Panc1 (cell line): Measurements from ENCODE around the gene ERF. TPM values are rescaled to one million over a fixed set of nuclear protein-coding genes. Genes with fewer than 3 reads are reported as not detected.
A peak's percentile ranks its signal among the peaks of the same experiment; 100 is the strongest.

Experiments used
- ATAC-seq: fragments of 200-7000 bp; cut with Tn5 transposase; 2 replicates; pipeline ENCODE4 v1.9.1; 2020; ENCODE audit warnings: mild to moderate bottlenecking, moderate library complexity
- BruUV-seq: library from RNA; stranded (reverse); fragments of 400-500 nt; replicated peaks from 2 replicates; lab custom pipeline; 2021; lab: Mats Ljungman, UMichigan
- CTCF ChIA-PET: fragments of 300-600 bp; sonication (Branson Sonifier 250); formaldehyde crosslinking; loops from one replicate; lab custom pipeline; 2022; ENCODE audit warnings: antibody characterized with exemption; lab: Charles Lee
- POLR2A ChIA-PET: fragments of 300-600 bp; sonication (Branson Sonifier 250); formaldehyde crosslinking; loops from one replicate; lab custom pipeline; 2022; ENCODE audit warnings: antibody characterized with exemption; lab: Charles Lee
- DNase-seq: peaks from one replicate; pipeline ENCODE4 v3.0.0-alpha.2; 2010; ENCODE audit warnings: low read depth, low spot score
- H3K27ac ChIP-seq: 2 replicates; pipeline ENCODE4 v1.5.1; 2011; ENCODE audit warnings: mild to moderate bottlenecking, low read length, inconsistent platforms
- H3K27me3 ChIP-seq: fragments of 200-500 bp; sonication (Bioruptor generic); 2 replicates; pipeline ENCODE4 v1.6.0; 2014; ENCODE audit warnings: low read length, inconsistent platforms; ENCODE audit not compliant: control insufficient read depth, insufficient read depth
- H3K36me3 ChIP-seq: fragments of 200-500 bp; sonication (Bioruptor generic); 2 replicates; pipeline ENCODE4 v1.5.1; 2014; ENCODE audit warnings: inconsistent platforms, mild to moderate bottlenecking, low read length, moderate library complexity; ENCODE audit not compliant: control insufficient read depth, insufficient read depth
- H3K4me1 ChIP-seq: 2 replicates; pipeline ENCODE4 v1.5.1; 2011; ENCODE audit warnings: inconsistent platforms, mild to moderate bottlenecking, low read length, moderate library complexity; ENCODE audit not compliant: control insufficient read depth, insufficient read depth
- H3K4me3 ChIP-seq, 2 experiments: 2 replicates each; pipeline ENCODE4 v1.5.1; 2011 to 2012; ENCODE audit warnings: low read depth in 2 of 2, low read length in 2 of 2, mild to moderate bottlenecking in 2 of 2, inconsistent platforms in 1 of 2, moderate library complexity in 1 of 2
- H3K9me3 ChIP-seq: fragments of 200-500 bp; sonication (Bioruptor generic); 2 replicates; pipeline ENCODE4 v1.5.1; 2014; ENCODE audit warnings: low read depth, mild to moderate bottlenecking, inconsistent platforms, low read length, moderate library complexity; ENCODE audit not compliant: control insufficient read depth, insufficient read depth
- POLR2AphosphoS5 ChIP-seq: IDR thresholded peaks from 2 replicates; pipeline ENCODE4 v1.6.1; 2012; ENCODE audit warnings: mild to moderate bottlenecking, low read depth, low read length, moderate library complexity
- SIN3A ChIP-seq: IDR thresholded peaks from 2 replicates; pipeline ENCODE4 v1.6.1; 2012; ENCODE audit warnings: low read depth, mild to moderate bottlenecking, low read length, moderate library complexity, borderline replicate concordance; ENCODE audit not compliant: insufficient read depth
- TCF7L2 ChIP-seq: IDR thresholded peaks from 2 replicates; pipeline ENCODE4 v1.6.1; 2011; ENCODE audit warnings: mild to moderate bottlenecking, low read depth, low read length, inconsistent platforms
- in situ Hi-C: cut with HindIII; loops from 2 replicates; pipeline ENCODE4 v1.10.0; 2016; ENCODE audit warnings: low sequenced_read_pairs, low pct_unique_long_range_greater_than_20kb
- intact Hi-C: fragments of 100-400 bp; cut with micrococcal nuclease; formaldehyde crosslinking; loops from one replicate; pipeline ENCODE4 v1.10.0; 2022; ENCODE audit not compliant: unreplicated experiment
- total RNA-seq: library from RNA; stranded (reverse); gene quantifications from one replicate; pipeline ENCODE4 v1.2.1, GENCODE V29; 2021; ENCODE audit not compliant: unreplicated experiment
- TF ChIP-seq, protein P1 (sequence below): fragments of 450-650 bp; IDR thresholded peaks from 2 replicates; pipeline ENCODE4 v1.5.1; 2017; ENCODE audit warnings: mild to moderate bottlenecking
- TF ChIP-seq, protein P2 (sequence below), 2 experiments: IDR thresholded peaks; 2 replicates each; pipeline ENCODE4 v1.6.1; 2011 to 2012; ENCODE audit warnings: low read depth in 2 of 2, control low read depth in 1 of 2, low read length in 1 of 2, mild to moderate bottlenecking in 1 of 2, moderate library complexity in 1 of 2; ENCODE audit not compliant: insufficient read depth in 1 of 2

ERF gene
- total RNA-seq, 1 experiment from 2014 or later: 85.7 TPM

DNA sequence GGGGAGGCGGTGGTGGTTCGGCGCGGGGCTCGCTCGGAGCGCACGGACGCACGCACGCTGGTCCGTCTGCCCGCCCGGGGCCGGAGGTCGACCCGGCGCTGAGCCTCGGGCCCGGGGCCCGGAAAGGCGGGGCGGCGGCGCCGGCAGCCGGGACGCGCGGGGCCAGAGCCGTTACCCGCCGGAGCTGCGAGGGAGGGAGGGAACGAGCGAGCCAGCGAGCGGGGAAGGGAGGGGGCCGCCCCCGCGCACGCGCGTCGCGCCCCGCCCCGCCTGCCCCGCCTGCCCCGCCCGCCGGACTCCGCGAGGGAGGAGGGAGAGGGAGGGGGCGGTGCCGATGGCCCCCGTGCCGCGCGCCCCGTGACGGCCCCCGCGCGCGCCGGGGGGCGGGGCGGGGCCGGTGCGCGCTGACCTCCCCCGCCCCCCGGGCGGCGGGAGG lies 29.2 kb upstream of the ERF start:
- peak overlapping the region in 1 of 2 experiments; percentile 37; a peak in 2 of 4 replicates for H3K4me3 ChIP-seq
- ChIA-PET POLR2A (no interaction called here), CTCF (no interaction called here)
- no peak overlapping the region for H3K27ac ChIP-seq
- DNase-seq (no peak), ATAC-seq (peak; percentile 22)
- in situ Hi-C loops: no loop called here
- intact Hi-C loops: loop anchor here (5.0 kb wide), 1 partner anchor 37 kb away; no protein-coding TSS in a partner anchor
- no peaks in the 10 kb centered on the region for H3K27me3 ChIP-seq
- TF ChIP-seq POLR2AphosphoS5: no peak
- TF ChIP-seq SIN3A: no peak
- TF ChIP-seq TCF7L2: no peak
- TF ChIP-seq, protein P1, sequence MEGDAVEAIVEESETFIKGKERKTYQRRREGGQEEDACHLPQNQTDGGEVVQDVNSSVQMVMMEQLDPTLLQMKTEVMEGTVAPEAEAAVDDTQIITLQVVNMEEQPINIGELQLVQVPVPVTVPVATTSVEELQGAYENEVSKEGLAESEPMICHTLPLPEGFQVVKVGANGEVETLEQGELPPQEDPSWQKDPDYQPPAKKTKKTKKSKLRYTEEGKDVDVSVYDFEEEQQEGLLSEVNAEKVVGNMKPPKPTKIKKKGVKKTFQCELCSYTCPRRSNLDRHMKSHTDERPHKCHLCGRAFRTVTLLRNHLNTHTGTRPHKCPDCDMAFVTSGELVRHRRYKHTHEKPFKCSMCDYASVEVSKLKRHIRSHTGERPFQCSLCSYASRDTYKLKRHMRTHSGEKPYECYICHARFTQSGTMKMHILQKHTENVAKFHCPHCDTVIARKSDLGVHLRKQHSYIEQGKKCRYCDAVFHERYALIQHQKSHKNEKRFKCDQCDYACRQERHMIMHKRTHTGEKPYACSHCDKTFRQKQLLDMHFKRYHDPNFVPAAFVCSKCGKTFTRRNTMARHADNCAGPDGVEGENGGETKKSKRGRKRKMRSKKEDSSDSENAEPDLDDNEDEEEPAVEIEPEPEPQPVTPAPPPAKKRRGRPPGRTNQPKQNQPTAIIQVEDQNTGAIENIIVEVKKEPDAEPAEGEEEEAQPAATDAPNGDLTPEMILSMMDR: no peak
- TF ChIP-seq, protein P2, sequence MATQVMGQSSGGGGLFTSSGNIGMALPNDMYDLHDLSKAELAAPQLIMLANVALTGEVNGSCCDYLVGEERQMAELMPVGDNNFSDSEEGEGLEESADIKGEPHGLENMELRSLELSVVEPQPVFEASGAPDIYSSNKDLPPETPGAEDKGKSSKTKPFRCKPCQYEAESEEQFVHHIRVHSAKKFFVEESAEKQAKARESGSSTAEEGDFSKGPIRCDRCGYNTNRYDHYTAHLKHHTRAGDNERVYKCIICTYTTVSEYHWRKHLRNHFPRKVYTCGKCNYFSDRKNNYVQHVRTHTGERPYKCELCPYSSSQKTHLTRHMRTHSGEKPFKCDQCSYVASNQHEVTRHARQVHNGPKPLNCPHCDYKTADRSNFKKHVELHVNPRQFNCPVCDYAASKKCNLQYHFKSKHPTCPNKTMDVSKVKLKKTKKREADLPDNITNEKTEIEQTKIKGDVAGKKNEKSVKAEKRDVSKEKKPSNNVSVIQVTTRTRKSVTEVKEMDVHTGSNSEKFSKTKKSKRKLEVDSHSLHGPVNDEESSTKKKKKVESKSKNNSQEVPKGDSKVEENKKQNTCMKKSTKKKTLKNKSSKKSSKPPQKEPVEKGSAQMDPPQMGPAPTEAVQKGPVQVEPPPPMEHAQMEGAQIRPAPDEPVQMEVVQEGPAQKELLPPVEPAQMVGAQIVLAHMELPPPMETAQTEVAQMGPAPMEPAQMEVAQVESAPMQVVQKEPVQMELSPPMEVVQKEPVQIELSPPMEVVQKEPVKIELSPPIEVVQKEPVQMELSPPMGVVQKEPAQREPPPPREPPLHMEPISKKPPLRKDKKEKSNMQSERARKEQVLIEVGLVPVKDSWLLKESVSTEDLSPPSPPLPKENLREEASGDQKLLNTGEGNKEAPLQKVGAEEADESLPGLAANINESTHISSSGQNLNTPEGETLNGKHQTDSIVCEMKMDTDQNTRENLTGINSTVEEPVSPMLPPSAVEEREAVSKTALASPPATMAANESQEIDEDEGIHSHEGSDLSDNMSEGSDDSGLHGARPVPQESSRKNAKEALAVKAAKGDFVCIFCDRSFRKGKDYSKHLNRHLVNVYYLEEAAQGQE (IDR thresholded peaks at IDR 0.05; ENCODE audit: insufficient read depth in 1 of 2, low read depth in 2 of 2, low read length in 1 of 2): no peak
- no peaks in the 10 kb centered on the region; the same call in 1 of the 2 replicates for H3K36me3 ChIP-seq
- H3K9me3 ChIP-seq: no peaks in the 10 kb centered on the region
- no TSS peak for BruUV-seq
- H3K4me1 ChIP-seq: peaks cover 36% of the 10 kb centered on the region

DNA sequence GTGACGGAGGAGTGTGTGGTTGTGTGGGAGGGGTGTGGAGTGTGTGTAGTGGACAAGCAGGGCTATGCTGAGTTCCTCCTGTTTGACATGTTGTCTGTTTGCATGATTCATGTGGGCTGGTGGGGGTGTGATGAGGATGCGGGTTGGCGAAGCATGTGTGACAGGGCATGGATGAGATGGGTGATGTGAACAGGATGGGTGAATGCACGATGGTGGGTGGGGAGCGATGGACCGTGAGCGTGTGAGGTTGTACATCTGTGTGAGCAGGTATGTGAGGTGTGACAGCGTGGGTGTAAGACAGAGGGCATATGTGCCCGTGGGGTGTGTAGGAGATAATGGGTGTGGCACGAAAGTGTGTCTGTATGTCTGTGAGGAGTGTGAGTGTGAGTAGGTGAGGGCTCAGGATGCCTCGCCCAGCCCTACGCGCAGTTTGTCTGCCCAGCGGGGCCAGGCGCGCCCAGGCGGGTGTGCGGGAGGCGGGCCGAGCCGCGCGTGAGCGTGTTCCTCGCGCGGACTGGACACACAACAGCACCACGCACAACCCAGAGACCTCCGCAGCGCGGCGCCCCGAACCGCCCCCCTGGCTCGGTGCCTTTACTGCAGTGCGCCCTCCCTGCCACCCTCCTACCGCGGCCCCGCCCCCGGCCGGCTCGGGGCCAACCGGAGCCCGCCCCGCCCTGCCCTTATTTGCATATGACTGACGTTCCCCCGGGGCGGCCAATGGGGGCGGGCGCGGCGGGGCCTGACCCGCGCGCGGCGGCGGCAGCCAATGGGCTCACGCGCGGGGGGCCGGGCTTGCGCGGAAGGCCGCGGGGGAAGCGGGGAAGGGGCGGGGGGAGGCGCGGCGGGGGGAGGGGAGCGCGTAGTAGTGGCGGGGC lies 28.5 kb upstream of the ERF start:
- TF ChIP-seq TCF7L2: no peak
- no peak for TF ChIP-seq SIN3A
- no peak; the same call in 1 of the 2 replicates for TF ChIP-seq POLR2AphosphoS5
- TF ChIP-seq, protein P1: no peak
- TF ChIP-seq, protein P2 (IDR thresholded peaks at IDR 0.05; ENCODE audit: insufficient read depth in 1 of 2, low read depth in 2 of 2, low read length in 1 of 2): no peak
- Histone ChIP-seq H3K36me3 (no peaks in the 10 kb centered on the region; the same call in 1 of the 2 replicates), H3K27ac (peak overlapping the region; percentile 67), H3K4me3 (peak overlapping the region; percentile 45 to 56), H3K27me3 (no peaks in the 10 kb centered on the region), H3K9me3 (no peaks in the 10 kb centered on the region), H3K4me1 (peaks cover 42% of the 10 kb centered on the region)
- no TSS peak for BruUV-seq
- ChIA-PET CTCF (no interaction called here), POLR2A (no interaction called here)
- intact Hi-C loops: loop anchor here (5.0 kb wide), 1 partner anchor 36 kb away; no protein-coding TSS in a partner anchor
- in situ Hi-C loops: no loop called here
- no peak for DNase-seq
- ATAC-seq: peak; percentile 62
